ENCODE measurements around the gene THYN1. TPM values are rescaled to one million over a fixed set of nuclear protein-coding genes. Genes with fewer than 3 reads are reported as not detected.

Gene THYN1
- total and polyA plus RNA-seq, 2 of the 13 experiments (the other 11 are each of a cell fraction or from before 2014, with no cell fraction given) = 36.1 to 87.6 TPM

- ATAC-seq (no peak), DNase-seq (ENCODE audit: low spot score) (no peak), FAIRE-seq (no peak)
- TF ChIP-seq NFAT5 (CRISPR knock-in tag; IDR thresholded peaks at IDR 0.05) (no peak), HDAC2 (CRISPR knock-in tag; IDR thresholded peaks at IDR 0.05) (no peak), ZNF10 (CRISPR knock-in tag; IDR thresholded peaks at IDR 0.05; ENCODE audit: borderline replicate concordance, low read depth) (no peak), MTERF4 (CRISPR knock-in tag; IDR thresholded peaks at IDR 0.05) (no peak), NR2F1 (CRISPR knock-in tag; IDR thresholded peaks at IDR 0.05) (no peak), ZNF619 (CRISPR knock-in tag; IDR thresholded peaks at IDR 0.05) (no peak), ZNF549 (CRISPR knock-in tag; IDR thresholded peaks at IDR 0.05) (no peak), ZNF33B (CRISPR knock-in tag; IDR thresholded peaks at IDR 0.05) (no peak), HMG20A (CRISPR knock-in tag; IDR thresholded peaks at IDR 0.05; ENCODE audit: borderline replicate concordance) (no peak), ZNF275 (CRISPR knock-in tag; IDR thresholded peaks at IDR 0.05; ENCODE audit: borderline replicate concordance) (no peak)
- TF ChIP-seq, protein P1, sequence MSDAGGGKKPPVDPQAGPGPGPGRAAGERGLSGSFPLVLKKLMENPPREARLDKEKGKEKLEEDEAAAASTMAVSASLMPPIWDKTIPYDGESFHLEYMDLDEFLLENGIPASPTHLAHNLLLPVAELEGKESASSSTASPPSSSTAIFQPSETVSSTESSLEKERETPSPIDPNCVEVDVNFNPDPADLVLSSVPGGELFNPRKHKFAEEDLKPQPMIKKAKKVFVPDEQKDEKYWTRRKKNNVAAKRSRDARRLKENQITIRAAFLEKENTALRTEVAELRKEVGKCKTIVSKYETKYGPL (CRISPR knock-in tag; IDR thresholded peaks at IDR 0.05) = no peak
- no peaks in the 10 kb centered on the region for H3K4me1 ChIP-seq (ENCODE audit: insufficient read depth, low read length)
- H3K9ac ChIP-seq (ENCODE audit: insufficient read depth, low read depth, low read length) = no peak overlapping the region
- WGBS (ENCODE audit: low lambda C conversion rate) = 97% methylated on average over 10 of the region's 11 CpGs
- intact Hi-C loops (cut with micrococcal nuclease; ENCODE audit: unreplicated experiment) (no loop called here), in situ Hi-C loops (cut with HindIII; ENCODE audit: extremely low pct_ligation_motif_present, low pct_unique_long_range_greater_than_20kb) (no loop called here)
- BruUV-seq (replicated peaks) = no TSS peak
- POLR2A ChIA-PET = no interaction called here
- no peak overlapping the region for H3K4me3 ChIP-seq (replicated peaks in 1 of 3; ENCODE audit: insufficient read depth in 1 of 3, low read depth in 2 of 3, low read length in 3 of 3)
- no peak overlapping the region for H2AFZ ChIP-seq (ENCODE audit: low read length)
- H3K27ac ChIP-seq (ENCODE audit: extremely low read length, insufficient read depth, low read length) = no peak overlapping the region
- no peaks in the 10 kb centered on the region for H3K27me3 ChIP-seq (ENCODE audit: control insufficient read depth in 1 of 2, insufficient read depth in 2 of 2, low read length in 2 of 2)
- no peaks in the 10 kb centered on the region for H3K9me3 ChIP-seq (ENCODE audit: low read length)
- H4K20me1 ChIP-seq (ENCODE audit: insufficient read depth, low read length) = no peaks in the 10 kb centered on the region
- H3K79me2 ChIP-seq (ENCODE audit: insufficient read depth, low read length) = no peaks in the 10 kb centered on the region
- no peak overlapping the region for H3K4me2 ChIP-seq (ENCODE audit: low read depth, low read length)
- CTCF ChIA-PET (ENCODE audit: low intra/inter-chr PET ratio, low total read pairs) = interaction anchor here (3.2 kb wide), 1 partner anchor 38 kb away, joined by 15 read pairs; no protein-coding TSS in a partner anchor
- H3K36me3 ChIP-seq (replicated peaks in 1 of 2; ENCODE audit: control insufficient read depth in 1 of 2, insufficient read depth in 2 of 2, low read length in 2 of 2) = peaks cover 11 to 52% of the 10 kb centered on the region in 2 experiments
These were observed 7.1 kb downstream of the THYN1 start for GRCh38 chr11:134246100-134246499.
